Mesodermal cell (in vitro differentiated cells): ENCODE results near the gene NCF4.

Source experiments
- H3K27ac ChIP-seq: 2 replicates; pipeline ENCODE4 v1.7.0; 2013; ENCODE audit warnings: mild to moderate bottlenecking, low read depth, low read length, moderate library complexity; ENCODE audit not compliant: severe bottlenecking
- H3K36me3 ChIP-seq: 2 replicates; pipeline ENCODE4 v1.7.1; 2013; ENCODE audit warnings: mild to moderate bottlenecking, low read length, moderate library complexity; ENCODE audit not compliant: control insufficient read depth, insufficient read depth
- H3K4me1 ChIP-seq: one replicate; pipeline ENCODE4 v1.7.1; 2013; ENCODE audit warnings: mild to moderate bottlenecking, low read length; ENCODE audit not compliant: insufficient read depth, control insufficient read depth, poor library complexity, severe bottlenecking
- H3K4me3 ChIP-seq: 2 replicates; pipeline ENCODE4 v1.7.0; 2013; ENCODE audit warnings: low read length, control low read depth, mild to moderate bottlenecking; ENCODE audit not compliant: insufficient read depth, poor library complexity, severe bottlenecking; ENCODE audit errors: extremely low read depth
- H3K9me3 ChIP-seq: 2 replicates; pipeline ENCODE4 v1.7.1; 2013; ENCODE audit warnings: mild to moderate bottlenecking, low read length, moderate library complexity; ENCODE audit not compliant: control insufficient read depth
- WGBS, 2 experiments: methylation state at CpG; one replicate each; pipeline ENCODE4 v1.1.5; 2013; ENCODE audit warnings: missing lambda C conversion rate in 2 of 2; ENCODE audit not compliant: insufficient coverage in 2 of 2; 5-methylcytosine and 5-hydroxymethylcytosine counted together

NCF4 gene

DNA sequence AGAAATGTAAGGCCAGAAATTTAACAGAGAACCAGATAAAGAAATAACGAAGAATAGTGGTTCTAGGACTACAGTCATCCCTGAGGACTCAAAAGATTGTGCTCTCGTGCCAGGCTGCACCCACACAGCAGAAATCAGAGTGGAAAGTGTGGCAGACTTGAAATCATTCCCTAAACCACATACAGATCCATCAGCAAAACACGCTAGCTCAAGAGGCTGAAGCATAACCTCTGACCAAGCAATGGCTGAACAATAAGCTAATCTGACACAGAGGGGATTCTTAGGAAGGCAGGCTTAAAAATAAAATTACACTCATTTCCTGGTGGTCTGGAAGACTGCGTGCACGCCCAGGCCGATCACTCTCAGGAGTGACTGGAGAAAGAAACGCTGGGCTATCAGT is 19.0 kb downstream of the NCF4 start:
- Histone ChIP-seq H3K4me1 (no peaks in the 10 kb centered on the region), H3K9me3 (peaks cover 5% of the 10 kb centered on the region), H3K4me3 (no peak overlapping the region), H3K27ac (no peak overlapping the region), H3K36me3 (no peaks in the 10 kb centered on the region)
- WGBS, 2 experiments = 90 to 96% methylated on average over 6 of the region's 7 CpGs

DNA sequence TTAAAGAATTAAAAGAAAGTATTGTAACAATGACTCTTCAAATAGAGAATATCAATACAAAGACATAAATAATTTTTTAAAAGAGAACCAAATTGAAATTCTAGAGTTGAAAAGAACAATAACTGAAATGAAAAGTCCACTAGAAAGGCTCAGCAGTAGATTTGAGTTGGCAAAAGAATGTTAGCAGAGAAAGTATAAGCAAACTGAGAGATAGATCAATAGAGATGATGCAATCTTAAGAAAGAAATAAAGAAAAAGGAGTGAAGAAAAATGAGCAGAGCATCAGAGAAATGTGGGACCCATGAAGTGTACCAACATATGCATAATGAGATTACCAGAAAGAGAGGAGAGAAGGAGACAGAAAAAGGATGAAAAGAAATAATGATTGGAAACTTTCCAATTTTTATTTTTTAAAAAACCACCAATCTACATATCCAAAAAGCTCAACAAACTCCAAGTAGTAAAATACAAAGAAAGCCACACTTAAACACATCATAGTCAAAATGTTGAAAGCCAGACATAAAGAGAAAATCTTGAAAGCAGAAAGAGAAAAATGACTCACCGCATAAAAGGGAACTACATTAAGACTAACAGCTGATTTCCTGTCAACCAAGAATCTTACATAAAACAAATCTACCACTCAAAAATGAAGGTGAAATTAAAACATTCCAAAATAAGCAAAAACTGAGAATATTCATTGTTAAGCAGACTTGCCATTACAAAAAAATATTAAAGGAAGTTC is 20.9 kb downstream of the NCF4 start:
- Histone ChIP-seq H3K27ac (no peak overlapping the region), H3K9me3 (peaks cover 5% of the 10 kb centered on the region), H3K36me3 (no peaks in the 10 kb centered on the region), H3K4me1 (no peaks in the 10 kb centered on the region), H3K4me3 (no peak overlapping the region)
- WGBS, 2 experiments = no CpG with 5 or more reads among the region's 1 CpG

DNA sequence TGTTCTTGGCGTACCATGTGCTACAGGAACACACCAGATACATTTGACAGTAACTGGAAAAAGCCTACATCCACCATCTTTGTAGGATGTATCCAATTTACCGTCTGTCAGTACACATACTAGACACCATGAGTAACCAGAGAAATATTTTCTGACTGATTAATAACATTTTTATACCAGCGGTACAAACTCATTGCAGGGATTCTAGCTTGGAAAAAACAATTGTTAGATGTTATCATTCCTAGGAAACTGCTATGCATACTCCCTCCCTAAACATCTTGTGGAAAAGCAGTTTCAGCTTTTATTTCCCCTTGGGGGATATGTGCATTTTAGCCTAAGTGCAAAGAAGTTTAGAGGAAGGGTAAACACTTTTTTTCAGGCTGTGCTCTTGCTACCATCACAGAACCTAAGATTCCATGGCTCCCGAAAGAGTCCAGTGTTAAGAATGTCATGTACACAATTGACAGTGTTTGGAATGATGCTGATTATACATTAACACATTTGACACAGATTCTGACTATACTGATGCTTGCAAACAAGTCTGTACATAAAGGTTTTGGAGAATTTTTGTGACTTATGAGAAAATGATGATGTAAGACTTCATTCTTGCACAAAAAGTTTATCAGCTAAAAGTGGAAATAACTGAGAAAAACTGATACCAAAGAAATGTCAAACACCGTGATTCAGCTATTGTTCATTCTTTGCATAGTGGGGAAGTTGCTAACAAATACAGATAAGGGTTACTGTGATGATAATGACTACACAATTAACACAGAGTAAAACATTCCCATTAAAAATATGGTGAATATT is 23.7 kb downstream of the NCF4 start:
- Histone ChIP-seq H3K4me3 (no peak overlapping the region), H3K27ac (no peak overlapping the region), H3K9me3 (peaks cover 5% of the 10 kb centered on the region), H3K4me1 (no peaks in the 10 kb centered on the region), H3K36me3 (no peaks in the 10 kb centered on the region)
- 69 to 84% methylated on average over 2 of the region's 5 CpGs for WGBS, 2 experiments

DNA sequence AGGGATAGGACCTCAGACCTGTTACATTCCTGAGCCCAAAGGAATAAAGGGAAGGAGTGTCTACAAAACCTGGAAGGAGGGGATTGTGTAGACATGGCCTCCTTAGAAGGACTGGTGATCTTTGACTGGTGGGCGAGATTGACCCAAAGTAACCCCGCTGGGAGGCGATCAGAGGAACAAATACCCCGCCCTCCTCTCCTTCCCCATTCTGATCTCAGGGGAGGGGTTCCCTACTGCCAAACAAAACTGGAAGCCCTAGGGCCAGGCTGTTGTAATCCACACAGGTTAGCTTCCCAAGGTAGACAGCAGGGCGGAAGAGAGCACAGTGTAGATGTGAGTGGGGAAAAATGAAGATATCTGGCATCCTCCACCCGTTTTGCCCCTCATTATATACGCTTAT is 24.7 kb downstream of the NCF4 start:
- no peak overlapping the region for H3K27ac ChIP-seq
- H3K9me3 ChIP-seq = peaks cover 5% of the 10 kb centered on the region
- no peaks in the 10 kb centered on the region for H3K36me3 ChIP-seq
- H3K4me3 ChIP-seq = no peak overlapping the region
- H3K4me1 ChIP-seq = no peaks in the 10 kb centered on the region
- WGBS, 2 experiments = no CpG with 5 or more reads among the region's 7 CpGs

DNA sequence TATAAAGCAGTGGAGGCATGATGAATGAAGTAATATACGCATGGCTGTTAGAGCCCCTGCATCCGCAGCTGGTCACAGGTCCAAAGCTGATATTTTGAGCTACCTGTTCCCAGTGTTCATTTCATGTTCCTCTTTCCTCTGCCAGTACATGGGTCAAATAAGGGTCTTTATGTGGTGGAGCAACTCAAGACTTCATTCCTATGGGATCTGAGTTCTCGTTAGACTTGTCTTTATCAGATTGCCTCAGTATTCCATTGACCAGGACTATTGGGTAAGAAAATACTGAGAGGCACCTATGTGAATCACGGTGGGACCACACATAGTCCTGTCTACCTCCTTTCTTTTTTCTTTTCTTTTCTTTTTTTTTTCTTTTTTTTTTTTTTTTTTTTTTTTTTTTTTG is 25.2 kb downstream of the NCF4 start:
- WGBS, 2 experiments = 95 to 100% methylated on average over 2 of the region's 4 CpGs
- no peaks in the 10 kb centered on the region for H3K4me1 ChIP-seq
- H3K36me3 ChIP-seq = no peaks in the 10 kb centered on the region
- H3K9me3 ChIP-seq = peaks cover 5% of the 10 kb centered on the region
- no peak overlapping the region for H3K27ac ChIP-seq
- no peak overlapping the region for H3K4me3 ChIP-seq

DNA sequence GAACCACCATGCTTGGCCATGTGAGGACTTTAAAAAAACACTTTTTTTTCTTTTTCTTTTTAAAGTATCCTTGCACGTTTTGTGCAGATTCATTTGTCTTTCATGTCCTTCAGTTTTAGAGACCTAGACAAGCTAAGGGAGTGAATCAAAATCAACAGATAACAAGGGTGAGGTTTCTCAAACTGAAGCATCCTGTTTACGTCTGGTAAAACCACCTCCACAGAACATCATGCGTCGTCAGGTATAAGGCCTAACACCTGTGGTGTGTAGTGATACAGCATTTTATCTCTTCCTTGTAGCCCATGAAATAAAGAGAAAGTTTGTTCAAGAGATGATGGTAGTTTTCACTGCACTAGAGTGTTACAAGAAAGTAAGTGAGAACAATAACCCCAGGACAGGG is 26.4 kb downstream of the NCF4 start:
- H3K27ac ChIP-seq = no peak overlapping the region
- 83% methylated on average over 2 of the region's 4 CpGs; no CpG with 5 or more reads in 1 of the 2 experiments for WGBS, 2 experiments

DNA sequence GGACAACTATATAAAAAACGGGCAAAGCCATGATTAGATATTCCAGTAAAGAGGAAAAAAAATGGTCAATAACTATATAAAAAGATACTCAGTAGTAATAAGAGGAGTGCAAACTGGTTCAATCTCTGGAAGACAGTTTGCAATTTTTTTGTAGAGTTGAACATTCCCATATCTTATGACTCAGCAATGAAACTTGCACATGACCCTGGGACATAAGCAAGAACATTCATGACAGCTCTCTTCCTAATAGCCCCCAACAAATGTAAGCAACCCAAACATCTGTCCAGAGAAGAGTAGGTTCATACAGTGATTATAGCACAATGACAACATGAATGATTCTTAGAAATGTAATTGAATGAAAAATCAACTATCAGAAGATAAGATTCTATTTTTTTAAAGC is 30.8 kb downstream of the NCF4 start:
- whole genome bisulfite sequencing, 2 experiments = no CpG with 5 or more reads among the region's 1 CpG
- Histone ChIP-seq H3K36me3 (no peaks in the 10 kb centered on the region), H3K27ac (no peak overlapping the region), H3K4me3 (no peak overlapping the region), H3K9me3 (no peaks in the 10 kb centered on the region), H3K4me1 (no peaks in the 10 kb centered on the region)

More for the DNA sequence above, 26.4 kb downstream of the NCF4 start:
- H3K36me3 ChIP-seq = no peaks in the 10 kb centered on the region
- no peaks in the 10 kb centered on the region for H3K4me1 ChIP-seq
- H3K9me3 ChIP-seq = no peaks in the 10 kb centered on the region
- H3K4me3 ChIP-seq = no peak overlapping the region

DNA sequence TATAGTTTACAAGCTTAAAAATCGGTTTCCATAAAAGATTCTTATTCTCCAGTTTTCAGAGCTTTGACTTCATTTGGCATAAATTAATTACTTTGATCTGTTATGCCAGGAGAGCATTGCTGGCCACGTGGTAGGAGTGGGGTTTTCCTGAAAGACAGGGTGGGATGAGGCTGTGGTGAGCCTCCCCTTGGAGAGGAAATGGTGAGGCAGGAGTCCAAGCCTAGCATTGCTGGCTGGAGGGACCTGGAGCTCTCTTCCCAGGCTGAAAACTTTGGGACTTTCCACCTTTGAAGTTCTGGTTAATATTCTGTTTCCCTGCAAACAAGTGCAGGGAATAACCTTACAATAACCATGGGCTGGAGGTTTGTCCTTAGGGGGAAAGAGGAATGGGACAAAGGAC is 31.5 kb downstream of the NCF4 start:
- Histone ChIP-seq H3K9me3 (no peaks in the 10 kb centered on the region), H3K27ac (no peak overlapping the region)
- WGBS, 2 experiments = 33 to 57% methylated on average over 1 of the region's 2 CpGs

DNA sequence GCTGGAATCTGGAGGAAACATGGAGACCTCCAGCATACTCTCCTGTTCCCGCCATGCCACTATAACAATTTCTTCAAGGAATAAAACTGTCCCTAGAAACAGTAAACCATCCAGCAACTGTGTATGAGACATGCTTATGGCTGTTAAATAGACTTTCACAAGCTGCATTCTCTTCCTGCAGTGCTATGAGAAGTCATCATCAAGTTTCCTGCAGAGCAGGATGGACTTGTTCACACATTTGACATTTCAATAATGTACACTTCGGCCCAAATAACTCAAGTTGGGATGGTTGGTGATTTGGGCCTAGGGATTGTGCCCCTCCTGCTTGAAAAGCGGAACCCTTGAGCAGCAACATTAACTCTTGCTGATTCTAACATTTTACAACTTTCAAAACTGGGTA is 32.5 kb downstream of the NCF4 start:
- no peak overlapping the region for H3K27ac ChIP-seq
- H3K4me3 ChIP-seq = no peak overlapping the region
- WGBS, 2 experiments = 100% methylated on average over 1 of the region's 3 CpGs; no CpG with 5 or more reads in 1 of the 2 experiments
- H3K9me3 ChIP-seq = no peaks in the 10 kb centered on the region
- H3K4me1 ChIP-seq = no peaks in the 10 kb centered on the region
- H3K36me3 ChIP-seq = no peaks in the 10 kb centered on the region

More for the DNA sequence above, 31.5 kb downstream of the NCF4 start:
- Histone ChIP-seq H3K4me1 (no peaks in the 10 kb centered on the region), H3K4me3 (no peak overlapping the region), H3K36me3 (no peaks in the 10 kb centered on the region)

DNA sequence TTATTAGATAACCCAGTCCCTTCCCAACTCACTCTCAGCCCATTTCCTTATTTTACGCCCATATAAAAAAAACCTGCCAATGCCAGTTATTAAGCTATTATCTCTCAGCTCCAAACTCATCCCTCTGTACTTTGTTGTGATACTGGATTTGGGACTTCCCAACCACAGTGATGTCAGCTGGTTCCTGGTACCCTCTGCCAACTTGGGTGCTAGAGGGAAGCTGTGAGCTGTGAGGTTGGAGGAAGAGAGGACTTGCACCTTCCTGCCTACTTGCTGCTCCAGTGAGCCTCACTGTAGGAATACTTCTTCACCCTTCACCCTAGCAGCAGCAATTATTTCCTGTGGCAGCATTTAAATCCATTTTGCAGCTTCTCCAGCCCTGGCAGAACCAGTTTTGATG is 33.5 kb downstream of the NCF4 start:
- 80% methylated on average over 1 of the region's 1 CpG; no CpG with 5 or more reads in 1 of the 2 experiments for WGBS, 2 experiments

DNA sequence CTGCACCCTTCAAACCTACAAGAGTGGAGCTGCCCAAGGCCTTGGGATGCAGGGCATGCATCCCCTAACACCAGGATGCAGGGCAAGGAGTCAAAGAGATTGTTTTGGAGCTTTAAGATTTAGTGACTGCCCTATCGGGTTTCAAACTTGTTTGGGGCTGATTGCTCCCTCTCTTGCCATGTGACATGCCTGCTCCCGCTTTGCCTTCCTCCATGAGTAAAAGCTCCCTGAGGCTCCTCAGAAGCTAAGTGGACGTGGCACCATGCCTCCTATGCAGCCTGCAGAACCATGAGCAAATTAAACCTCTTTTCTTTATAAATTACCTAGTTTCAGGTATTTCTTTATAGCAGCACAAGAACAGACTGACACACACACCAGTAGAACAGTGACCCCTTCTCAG is 36.8 kb downstream of the NCF4 start:
- no peak overlapping the region for H3K4me3 ChIP-seq
- no peaks in the 10 kb centered on the region for H3K9me3 ChIP-seq
- no peak overlapping the region for H3K27ac ChIP-seq
- no peaks in the 10 kb centered on the region for H3K36me3 ChIP-seq
- 72 to 88% methylated on average over 3 of the region's 3 CpGs for whole genome bisulfite sequencing, 2 experiments
- H3K4me1 ChIP-seq = no peaks in the 10 kb centered on the region

More for the DNA sequence above, 33.5 kb downstream of the NCF4 start:
- H3K4me1 ChIP-seq = no peaks in the 10 kb centered on the region
- no peaks in the 10 kb centered on the region for H3K9me3 ChIP-seq
- H3K27ac ChIP-seq = no peak overlapping the region
- H3K4me3 ChIP-seq = no peak overlapping the region
- H3K36me3 ChIP-seq = no peaks in the 10 kb centered on the region
